CD4-positive, CD25-positive, alpha-beta regulatory T cell (primary cell): ENCODE results near the gene PCDH1. TPM values are rescaled to one million over a fixed set of nuclear protein-coding genes. Genes with fewer than 3 reads are reported as not detected.

ENCODE experiments used
- ATAC-seq, 2 donors: fragments of 150-1000 bp; cut with Tn5 transposase; one replicate each; pipeline ENCODE4 v1.10.0; 2021; ENCODE audit warnings: low read depth in 2 of 2, moderate number of reproducible peaks in 2 of 2, moderate library complexity in 1 of 2
- DNase-seq, 3 donors: peaks; one replicate each; pipeline versions ENCODE4 v3.0.0 to v3.0.0-alpha.2; 2012 to 2022; ENCODE audit warnings: mixed read lengths in 1 of 3
- H3K27ac ChIP-seq: one replicate; pipeline ENCODE4 v1.7.0; 2013; ENCODE audit warnings: mild to moderate bottlenecking, low read length; ENCODE audit not compliant: insufficient read depth, poor library complexity, severe bottlenecking
- H3K27me3 ChIP-seq: one replicate; pipeline ENCODE4 v1.7.0; 2013; ENCODE audit warnings: low read length; ENCODE audit not compliant: control insufficient read depth, insufficient read depth
- H3K36me3 ChIP-seq: one replicate; pipeline ENCODE4 v1.7.0; 2013; ENCODE audit warnings: mild to moderate bottlenecking, low read length, moderate library complexity; ENCODE audit not compliant: control insufficient read depth, insufficient read depth
- H3K4me1 ChIP-seq: 2 replicates; pipeline ENCODE4 v1.7.0; 2013; ENCODE audit warnings: mild to moderate bottlenecking, low read length; ENCODE audit not compliant: insufficient read depth, control insufficient read depth, poor library complexity, severe bottlenecking
- H3K4me3 ChIP-seq: one replicate; pipeline ENCODE4 v1.7.0; 2013; ENCODE audit warnings: low read depth, mild to moderate bottlenecking, low read length, moderate library complexity
- H3K9me3 ChIP-seq, 2 experiments: 1 replicate in 1 of 2; 2 replicates in 1 of 2; pipeline ENCODE4 v1.7.0; 2013; ENCODE audit warnings: low read length in 2 of 2, mild to moderate bottlenecking in 1 of 2, moderate library complexity in 1 of 2; ENCODE audit not compliant: control insufficient read depth in 2 of 2
- H3K27ac Mint-ChIP-seq, 3 donors: one replicate each; pipeline ENCODE4 v1.8.0; 2020 to 2022; ENCODE audit warnings: mild to moderate bottlenecking in 3 of 3, mixed read lengths in 3 of 3, moderate library complexity in 2 of 3
- H3K27me3 Mint-ChIP-seq: one replicate; pipeline ENCODE4 v1.8.0; 2022; ENCODE audit warnings: mild to moderate bottlenecking, mixed read lengths
- H3K36me3 Mint-ChIP-seq: one replicate; pipeline ENCODE4 v1.8.0; 2020; ENCODE audit warnings: mixed read lengths
- H3K4me1 Mint-ChIP-seq, 4 donors: one replicate each; pipeline ENCODE4 v1.8.0; 2020 to 2022; ENCODE audit warnings: mixed read lengths in 4 of 4, mild to moderate bottlenecking in 1 of 4
- H3K4me3 Mint-ChIP-seq, 4 donors: one replicate each; pipeline ENCODE4 v1.8.0; 2020 to 2022; ENCODE audit warnings: mild to moderate bottlenecking in 4 of 4, mixed read lengths in 4 of 4, moderate library complexity in 3 of 4
- H3K9me3 Mint-ChIP-seq, 7 donors: one replicate each; pipeline ENCODE4 v1.8.0; 2020 to 2022; ENCODE audit warnings: mixed read lengths in 7 of 7, mild to moderate bottlenecking in 3 of 7, moderate library complexity in 2 of 7
- polyA plus RNA-seq, 4 donors: library from polyadenylated mRNA; unstranded; fragments of 300-500 nt; fragmentation: Illumina TruSeq; gene quantifications; one replicate each; pipeline ENCODE4 v1.2.3, GENCODE V29; 2021
- total RNA-seq: library from RNA; stranded (reverse); gene quantifications from one replicate; pipeline ENCODE4 v1.2.3, GENCODE V29; 2022

PCDH1 gene
- total and polyA plus RNA-seq, 5 donors from 2014 or later: 0.20 to 2.6 (median 1.3) TPM

DNA sequence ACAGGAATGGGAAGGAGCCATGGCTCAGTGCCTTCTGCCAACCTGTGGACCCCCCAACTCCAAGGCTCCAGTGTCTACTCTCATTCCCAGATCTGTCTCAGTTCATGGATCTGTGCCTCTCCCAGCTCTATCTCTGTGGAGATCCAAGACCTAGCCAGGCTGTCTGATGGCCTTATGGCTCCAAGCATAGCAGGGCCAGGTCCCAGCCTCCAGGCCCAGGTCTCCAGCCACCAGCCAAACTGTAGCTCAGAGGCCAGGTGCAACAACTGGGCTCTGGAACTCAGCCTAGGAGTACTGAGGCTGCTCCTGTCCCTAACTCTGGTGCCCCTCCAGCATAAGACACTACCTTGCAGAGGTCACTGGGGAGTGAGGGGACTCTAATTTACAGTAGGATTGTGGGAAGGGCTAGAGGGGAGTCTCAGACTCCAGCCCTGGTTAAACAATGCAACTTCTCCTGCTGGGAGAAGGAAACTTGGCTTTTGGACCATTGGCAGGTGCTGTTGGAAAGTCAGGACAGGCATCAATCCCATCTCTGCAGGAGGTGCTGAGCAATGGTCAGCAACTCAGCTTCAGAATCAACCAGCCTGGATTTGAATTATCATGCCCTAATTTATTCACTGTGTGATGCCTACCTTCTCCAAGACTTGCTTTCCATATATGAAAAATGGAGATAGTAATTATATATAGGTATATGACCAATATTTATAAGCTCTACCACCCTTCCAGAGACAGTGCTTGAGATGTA lies 63.0 kb downstream of the PCDH1 start:
- Histone ChIP-seq H3K9me3 (no peaks in the 10 kb centered on the region), H3K36me3 (no peaks in the 10 kb centered on the region), H3K27ac (no peak overlapping the region), H3K4me3 (no peak overlapping the region), H3K4me1 (peaks cover 4% of the 10 kb centered on the region), H3K27me3 (peaks cover 8% of the 10 kb centered on the region)
- H3K36me3 Mint-ChIP-seq: no peaks in the 10 kb centered on the region
- H3K27me3 Mint-ChIP-seq: peaks cover 58% of the 10 kb centered on the region
- DNase-seq (no peak), ATAC-seq (no peak)
- H3K27ac Mint-ChIP-seq: no peak overlapping the region
- H3K9me3 Mint-ChIP-seq: no peaks in the 10 kb centered on the region
- H3K4me3 Mint-ChIP-seq: no peak overlapping the region
- no peaks in the 10 kb centered on the region for H3K4me1 Mint-ChIP-seq

DNA sequence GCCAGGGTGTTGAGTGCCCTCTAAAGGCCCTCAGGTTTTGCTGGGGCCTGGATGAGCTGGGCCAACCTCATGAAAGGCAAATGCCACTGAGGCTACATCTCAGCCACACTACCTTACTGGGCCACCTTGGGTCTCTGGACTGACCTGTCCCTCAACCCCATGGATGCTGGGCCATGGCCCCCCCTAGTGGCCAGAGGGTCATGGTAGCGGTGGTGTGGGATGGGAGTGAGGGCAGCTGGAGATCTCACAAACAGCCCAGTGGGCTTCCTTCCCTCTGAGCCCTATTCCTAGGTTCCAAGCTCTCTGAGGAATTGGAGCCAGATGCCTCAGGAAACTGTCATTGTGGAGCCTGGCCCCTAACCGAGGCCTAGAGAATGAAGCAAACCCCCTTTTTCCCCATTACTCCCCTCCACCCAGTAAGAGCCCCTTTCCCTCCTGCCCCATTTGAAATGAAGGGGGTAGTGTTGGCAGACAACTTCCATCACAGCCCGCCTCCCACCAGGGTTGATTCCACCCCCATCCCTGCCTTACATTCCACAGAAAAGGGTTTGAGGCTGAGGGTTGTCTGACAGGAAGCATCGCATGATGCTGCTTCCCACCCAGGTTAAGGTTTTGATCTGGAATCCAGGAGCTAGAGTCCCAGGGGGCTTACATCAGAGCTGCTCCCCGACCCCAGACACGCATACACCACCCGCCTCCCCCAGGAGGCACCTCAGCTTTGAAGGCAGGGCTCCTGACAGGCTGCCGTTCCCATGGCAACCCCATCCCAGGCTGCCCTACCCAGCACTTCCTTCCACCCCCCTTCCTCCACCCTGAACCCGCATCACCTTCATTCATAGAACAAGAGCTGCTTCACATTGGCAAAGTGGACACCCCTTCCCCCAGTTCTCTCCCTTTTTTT lies 63.9 kb downstream of the PCDH1 start:
- ATAC-seq: no peak
- no peaks in the 10 kb centered on the region for H3K9me3 Mint-ChIP-seq

DNA sequence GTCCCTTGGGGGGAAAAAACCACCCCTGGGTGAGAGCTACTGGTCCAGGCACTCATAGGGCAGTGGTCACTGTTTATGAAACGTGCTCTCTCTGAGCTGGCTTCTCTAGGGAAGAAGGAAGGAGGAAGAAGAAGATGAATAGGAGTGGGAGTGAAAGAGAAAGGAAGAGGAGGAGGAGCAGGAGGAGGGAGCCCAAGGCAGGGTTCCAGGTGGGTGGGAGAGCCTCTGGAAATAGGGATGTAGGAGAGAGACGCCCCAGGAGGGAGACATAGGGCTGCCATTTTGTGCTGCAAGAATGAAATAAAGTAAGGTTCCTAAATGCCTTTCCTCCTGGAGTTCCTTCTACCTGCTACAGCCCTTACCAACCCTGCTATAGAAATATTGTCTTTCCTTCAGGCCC lies 65.7 kb downstream of the PCDH1 start:
- Mint-ChIP-seq H3K27ac (no peak overlapping the region), H3K4me1 (no peaks in the 10 kb centered on the region), H3K4me3 (no peak overlapping the region), H3K9me3 (no peaks in the 10 kb centered on the region), H3K27me3 (peaks cover 68% of the 10 kb centered on the region), H3K36me3 (no peaks in the 10 kb centered on the region)
- H3K4me1 ChIP-seq: peaks cover 4% of the 10 kb centered on the region
- ATAC-seq (no peak), DNase-seq (no peak)
- no peak overlapping the region for H3K4me3 ChIP-seq
- no peak overlapping the region for H3K27ac ChIP-seq
- H3K36me3 ChIP-seq: no peaks in the 10 kb centered on the region
- peaks cover 13% of the 10 kb centered on the region for H3K27me3 ChIP-seq
- H3K9me3 ChIP-seq: no peaks in the 10 kb centered on the region

More for the DNA sequence above, 63.9 kb downstream of the PCDH1 start:
- Mint-ChIP-seq H3K27ac (no peak overlapping the region), H3K4me1 (no peaks in the 10 kb centered on the region), H3K27me3 (peaks cover 56% of the 10 kb centered on the region), H3K36me3 (no peaks in the 10 kb centered on the region), H3K4me3 (no peak overlapping the region)
- Histone ChIP-seq H3K9me3 (no peaks in the 10 kb centered on the region), H3K27me3 (peaks cover 8% of the 10 kb centered on the region), H3K4me3 (no peak overlapping the region), H3K4me1 (peaks cover 4% of the 10 kb centered on the region), H3K27ac (no peak overlapping the region), H3K36me3 (no peaks in the 10 kb centered on the region)
- peak in 2 of 3 donors; percentile 11 to 20 for DNase-seq

DNA sequence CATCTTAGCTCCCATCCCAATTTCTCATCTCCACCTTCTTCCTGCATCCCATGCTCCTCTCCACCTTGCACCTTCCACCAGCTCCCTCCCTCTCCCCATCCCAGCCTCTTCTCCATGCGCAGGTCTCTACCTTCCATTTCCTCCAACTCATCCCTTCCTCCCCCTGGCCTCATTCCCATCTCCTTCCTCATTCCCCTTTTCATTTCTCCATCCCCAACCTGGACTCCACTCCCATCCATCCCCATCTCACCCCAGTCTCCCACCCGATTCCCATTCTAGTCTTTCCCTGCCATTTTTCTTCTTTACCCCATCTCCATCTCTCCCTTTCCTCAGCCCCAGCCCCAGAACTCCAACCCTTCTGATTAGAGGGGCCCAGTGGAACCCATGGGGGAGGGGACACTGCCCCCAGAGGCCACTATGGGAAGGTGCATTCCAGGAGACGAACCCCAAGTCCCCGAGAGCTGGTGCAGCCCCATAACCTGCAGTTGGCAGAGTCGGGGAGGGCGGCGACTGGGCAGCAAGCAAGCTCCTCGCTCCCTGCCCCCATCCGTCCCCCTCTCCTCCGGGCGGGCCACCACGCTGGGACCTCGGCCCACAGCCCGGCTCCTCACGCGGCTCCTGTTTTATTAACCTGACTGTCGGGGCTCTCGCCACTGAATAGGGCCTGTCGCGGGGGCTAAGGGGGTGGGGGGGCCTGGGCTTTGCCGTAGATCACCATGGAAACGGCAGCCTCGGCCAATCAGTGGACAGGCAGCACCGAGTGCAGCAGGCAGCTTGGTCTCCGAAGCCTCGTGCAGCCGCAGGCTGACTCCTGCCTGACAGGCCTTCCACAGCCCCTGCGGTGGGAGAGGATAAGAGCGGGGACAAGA lies 66.7 kb downstream of the PCDH1 start:
- ATAC-seq: peak; percentile 57 to 61
- no peaks in the 10 kb centered on the region for H3K36me3 ChIP-seq
- DNase-seq: peak in 2 of 3 donors; percentile 22 to 32
- H3K4me1 ChIP-seq: peaks cover 4% of the 10 kb centered on the region
- peaks cover 13% of the 10 kb centered on the region for H3K27me3 ChIP-seq
- Mint-ChIP-seq H3K9me3 (no peaks in the 10 kb centered on the region), H3K27ac (no peak overlapping the region), H3K4me1 (no peaks in the 10 kb centered on the region), H3K4me3 (no peak overlapping the region), H3K36me3 (no peaks in the 10 kb centered on the region), H3K27me3 (peaks cover 65% of the 10 kb centered on the region)
- H3K4me3 ChIP-seq: no peak overlapping the region
- H3K9me3 ChIP-seq: no peaks in the 10 kb centered on the region
- no peak overlapping the region for H3K27ac ChIP-seq

DNA sequence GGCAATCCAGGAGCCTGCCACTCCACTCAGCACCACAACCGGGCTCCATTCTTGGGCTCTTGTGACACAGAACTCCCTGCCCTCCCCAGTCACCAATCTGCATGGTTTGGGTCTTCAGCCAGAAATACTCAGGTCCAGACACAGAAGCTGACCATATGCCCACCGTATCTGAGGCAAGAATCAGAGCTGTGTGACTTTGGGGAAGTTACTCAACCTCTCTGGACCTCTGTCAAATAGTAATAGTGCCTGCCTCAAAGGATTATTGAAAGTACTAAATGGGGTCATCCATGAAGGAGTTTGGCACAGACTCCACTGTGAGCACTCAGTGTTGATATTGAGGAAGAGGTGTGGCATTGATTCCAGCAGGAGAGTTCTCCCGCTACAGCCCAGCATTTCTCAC lies 67.5 kb downstream of the PCDH1 start:
- peaks cover 68% of the 10 kb centered on the region for H3K27me3 Mint-ChIP-seq
- H3K4me1 Mint-ChIP-seq: no peaks in the 10 kb centered on the region
- H3K9me3 ChIP-seq: no peaks in the 10 kb centered on the region
- ATAC-seq (no peak), DNase-seq (no peak)
- no peaks in the 10 kb centered on the region for H3K36me3 ChIP-seq
- no peaks in the 10 kb centered on the region for H3K36me3 Mint-ChIP-seq
- H3K27me3 ChIP-seq: peaks cover 13% of the 10 kb centered on the region
- no peak overlapping the region for H3K27ac ChIP-seq
- peaks cover 4% of the 10 kb centered on the region for H3K4me1 ChIP-seq
- H3K9me3 Mint-ChIP-seq: no peaks in the 10 kb centered on the region
- no peak overlapping the region for H3K4me3 Mint-ChIP-seq
- H3K4me3 ChIP-seq: no peak overlapping the region
- H3K27ac Mint-ChIP-seq: no peak overlapping the region

DNA sequence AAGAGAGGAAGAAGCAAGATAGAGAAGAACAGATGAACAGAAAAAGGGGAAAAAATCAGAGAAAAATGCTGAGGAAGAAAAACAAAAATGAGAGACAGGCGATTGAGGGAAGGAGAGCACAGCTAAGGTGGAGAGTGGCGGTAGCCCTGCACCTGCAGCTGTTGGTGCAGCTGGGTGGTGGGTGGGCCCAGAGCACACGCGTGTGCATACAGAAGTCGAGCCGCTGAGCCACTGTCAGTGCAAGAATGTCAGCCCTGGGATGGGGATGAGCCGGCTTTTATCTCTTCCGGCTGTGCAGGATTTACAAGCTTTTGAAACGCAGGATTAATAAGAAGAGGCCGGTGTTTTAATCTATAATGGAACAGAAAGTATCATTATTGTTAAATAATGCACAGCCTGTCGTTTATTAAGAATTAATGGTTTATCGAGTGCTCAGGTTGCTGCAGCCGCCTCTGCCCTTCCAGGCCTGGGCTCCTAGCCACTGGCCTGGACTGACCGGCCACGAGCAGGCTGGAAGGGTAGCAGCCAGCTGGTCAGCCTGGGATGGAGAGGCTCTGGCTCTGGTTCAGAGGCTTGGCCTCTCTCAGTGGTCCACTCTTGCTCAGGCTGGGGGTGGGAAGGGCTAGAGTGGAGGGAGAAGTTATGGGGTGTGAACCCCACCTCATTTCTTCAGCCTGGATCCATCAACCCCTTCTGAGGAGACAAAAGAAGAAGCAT lies 68.7 kb downstream of the PCDH1 start:
- H3K4me1 Mint-ChIP-seq: no peaks in the 10 kb centered on the region
- Histone ChIP-seq H3K27me3 (peaks cover 21% of the 10 kb centered on the region), H3K36me3 (no peaks in the 10 kb centered on the region), H3K4me3 (no peak overlapping the region), H3K27ac (no peak overlapping the region), H3K4me1 (peaks cover 4% of the 10 kb centered on the region), H3K9me3 (no peaks in the 10 kb centered on the region)
- H3K36me3 Mint-ChIP-seq: no peaks in the 10 kb centered on the region
- ATAC-seq (no peak), DNase-seq (no peak)
- H3K9me3 Mint-ChIP-seq: no peaks in the 10 kb centered on the region
- H3K4me3 Mint-ChIP-seq: no peak overlapping the region
- H3K27me3 Mint-ChIP-seq: peaks cover 70% of the 10 kb centered on the region
- H3K27ac Mint-ChIP-seq: no peak overlapping the region

DNA sequence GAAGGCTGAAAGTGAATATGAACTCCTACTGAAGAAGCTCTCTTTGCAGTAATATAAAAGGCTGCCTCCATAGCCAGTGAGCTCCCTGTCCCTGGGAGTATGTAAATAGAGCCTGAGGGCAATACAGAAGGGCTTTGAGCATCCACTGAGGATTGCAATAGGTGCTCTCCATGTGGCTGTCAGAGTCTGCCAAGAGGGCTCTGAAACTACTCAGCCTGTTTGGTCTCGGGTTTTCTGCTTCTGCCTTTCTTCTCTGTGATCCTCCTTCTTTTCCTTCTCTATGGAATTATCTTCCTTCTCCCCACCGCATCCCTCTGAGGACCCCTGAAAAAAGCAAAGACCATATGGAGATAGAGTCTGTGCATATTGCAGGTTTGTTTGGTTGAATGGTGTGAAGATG lies 69.4 kb downstream of the PCDH1 start:
- H3K36me3 ChIP-seq: no peaks in the 10 kb centered on the region
- no peaks in the 10 kb centered on the region for H3K9me3 ChIP-seq
- H3K27me3 Mint-ChIP-seq: peaks cover 74% of the 10 kb centered on the region
- H3K36me3 Mint-ChIP-seq: no peaks in the 10 kb centered on the region
- no peak overlapping the region for H3K27ac Mint-ChIP-seq
- peaks cover 22% of the 10 kb centered on the region for H3K27me3 ChIP-seq
- ATAC-seq (no peak), DNase-seq (no peak)
- H3K4me3 ChIP-seq: no peak overlapping the region
- no peak overlapping the region for H3K27ac ChIP-seq
- H3K9me3 Mint-ChIP-seq: peaks cover 0 to 2% (median 0%) of the 10 kb centered on the region in 7 donors
- no peaks in the 10 kb centered on the region for H3K4me1 Mint-ChIP-seq
- H3K4me1 ChIP-seq: peaks cover 4% of the 10 kb centered on the region
- H3K4me3 Mint-ChIP-seq: no peak overlapping the region
